GM23338 (cell line): Measurements from ENCODE around the gene GSAP. TPM values are rescaled to one million over a fixed set of nuclear protein-coding genes. Genes with fewer than 3 reads are reported as not detected.

Experiments
- ATAC-seq: fragments of 200-7000 bp; cut with Tn5 transposase; 3 replicates; pipeline ENCODE4 v1.9.1; 2020
- DNase-seq: peaks from one replicate; pipeline ENCODE4 v3.0.0-alpha.2; 2015; ENCODE audit warnings: low spot score
- H2AFZ ChIP-seq: fragments of 200-600 bp; sonication (generic); 2 replicates; pipeline ENCODE4 v1.8.0; 2016; ENCODE audit warnings: antibody characterized with exemption, mild to moderate bottlenecking, moderate library complexity
- H3F3A ChIP-seq: fragments of 200-600 bp; sonication (generic); replicated peaks from 2 replicates; pipeline ENCODE4 v1.8.0; 2017; ENCODE audit warnings: antibody characterized with exemption, mixed run types, low read depth
- H3K27ac ChIP-seq: fragments of 200-600 bp; sonication (generic); 2 replicates; pipeline ENCODE4 v1.6.1; 2016; ENCODE audit warnings: low read depth
- H3K27me3 ChIP-seq: fragments of 200-600 bp; sonication (generic); 2 replicates; pipeline ENCODE4 v1.8.0; 2016; ENCODE audit warnings: mild to moderate bottlenecking, mixed run types, moderate library complexity; ENCODE audit not compliant: insufficient read depth
- H3K36me3 ChIP-seq: fragments of 200-600 bp; sonication (generic); 2 replicates; pipeline ENCODE4 v1.8.0; 2016; ENCODE audit warnings: mild to moderate bottlenecking; ENCODE audit not compliant: insufficient read depth
- H3K4me1 ChIP-seq: fragments of 200-600 bp; sonication (generic); 2 replicates; pipeline ENCODE4 v1.8.0; 2016; ENCODE audit warnings: mild to moderate bottlenecking, moderate library complexity; ENCODE audit not compliant: insufficient read depth
- H3K4me2 ChIP-seq: fragments of 200-600 bp; sonication (generic); 2 replicates; pipeline ENCODE4 v1.7.1; 2017; ENCODE audit warnings: mixed run types
- H3K4me3 ChIP-seq: fragments of 200-600 bp; sonication (generic); 2 replicates; pipeline ENCODE4 v1.6.1; 2016; ENCODE audit warnings: mixed run types
- H3K79me2 ChIP-seq: fragments of 200-600 bp; sonication (generic); replicated peaks from 2 replicates; pipeline ENCODE4 v1.8.0; 2017; ENCODE audit warnings: mild to moderate bottlenecking; ENCODE audit not compliant: insufficient read depth
- H3K9me2 ChIP-seq: fragments of 200-600 bp; sonication (generic); 2 replicates; pipeline ENCODE4 v1.8.0; 2017; ENCODE audit not compliant: insufficient read depth
- H4K20me1 ChIP-seq: fragments of 200-600 bp; sonication (generic); replicated peaks from 2 replicates; pipeline ENCODE4 v1.8.0; 2017; ENCODE audit warnings: mild to moderate bottlenecking; ENCODE audit not compliant: insufficient read depth
- H3K27ac Mint-ChIP-seq: 2 replicates; pipeline ENCODE4 v1.8.0; 2020; ENCODE audit warnings: inconsistent platforms, mild to moderate bottlenecking, moderate library complexity, mixed read lengths
- H3K27me3 Mint-ChIP-seq: 3 replicates; pipeline ENCODE4 v1.8.0; 2022; ENCODE audit warnings: low read depth, mild to moderate bottlenecking, moderate library complexity, mixed read lengths, inconsistent platforms; ENCODE audit not compliant: insufficient read depth, poor library complexity
- H3K36me3 Mint-ChIP-seq: 3 replicates; pipeline ENCODE4 v1.8.0; 2021; ENCODE audit warnings: low read depth, mild to moderate bottlenecking, inconsistent platforms, moderate library complexity, mixed read lengths
- H3K4me1 Mint-ChIP-seq: 3 replicates; pipeline ENCODE4 v1.8.0; 2020; ENCODE audit warnings: mild to moderate bottlenecking, inconsistent platforms, mixed read lengths
- H3K4me3 Mint-ChIP-seq: 3 replicates; pipeline ENCODE4 v1.8.0; 2021; ENCODE audit warnings: moderate library complexity, mild to moderate bottlenecking, inconsistent platforms, mixed read lengths
- H3K9me3 Mint-ChIP-seq: 3 replicates; pipeline ENCODE4 v1.8.0; 2020; ENCODE audit warnings: moderate library complexity, mild to moderate bottlenecking, inconsistent platforms, mixed read lengths
- EZH2phosphoT487 ChIP-seq: fragments of 200-600 bp; sonication (generic); IDR thresholded peaks from one replicate; pipeline ENCODE4 v1.8.1; 2018; ENCODE audit warnings: antibody characterized with exemption; ENCODE audit not compliant: unreplicated experiment
- POLR2AphosphoS5 ChIP-seq: IDR thresholded peaks from 2 replicates; pipeline ENCODE4 v1.6.1; 2016; ENCODE audit warnings: antibody characterized with exemption, low read depth
- ZNF114 ChIP-seq: fragments of 250-450 bp; sonication (Bioruptor Pico); IDR thresholded peaks from 2 replicates; pipeline ENCODE4 v1.5.0; 2020; ENCODE audit warnings: mild to moderate bottlenecking, moderate library complexity
- ZNF331 ChIP-seq: fragments of 250-450 bp; sonication (Bioruptor Pico); IDR thresholded peaks from 2 replicates; pipeline ENCODE4 v1.5.0; 2020; ENCODE audit warnings: low read depth, mild to moderate bottlenecking, moderate library complexity
- polyA plus RNA-seq: library from polyadenylated mRNA; unstranded; fragments of >200 nt; fragmentation: Nextera tagmentation; extraction: Ambion mirVana; gene quantifications from 2 replicates; pipeline ENCODE4 v1.2.1, GENCODE V29; 2016
- total RNA-seq: library from RNA; depleted of rRNA; stranded (reverse); fragments of >200 nt; shearing (Covaris generic); gene quantifications from 2 replicates; pipeline ENCODE4 v1.2.3, GENCODE V29; 2014
- TF ChIP-seq, protein P1 (sequence below): fragments of 250-450 bp; sonication (Bioruptor Pico); IDR thresholded peaks from 2 replicates; pipeline ENCODE4 v1.5.0; 2020; ENCODE audit warnings: mild to moderate bottlenecking, moderate library complexity
- TF ChIP-seq, protein P2 (sequence below): IDR thresholded peaks from 2 replicates; pipeline ENCODE4 v1.6.1; 2016; ENCODE audit warnings: antibody characterized with exemption
- TF ChIP-seq, protein P3 (sequence below): IDR thresholded peaks from one replicate; pipeline ENCODE4 v1.6.1; 2018; ENCODE audit warnings: antibody characterized with exemption; ENCODE audit not compliant: unreplicated experiment

GSAP gene
- total and polyA plus RNA-seq, 2 experiments from 2014 or later: 0.63 to 1.1 TPM

DNA sequence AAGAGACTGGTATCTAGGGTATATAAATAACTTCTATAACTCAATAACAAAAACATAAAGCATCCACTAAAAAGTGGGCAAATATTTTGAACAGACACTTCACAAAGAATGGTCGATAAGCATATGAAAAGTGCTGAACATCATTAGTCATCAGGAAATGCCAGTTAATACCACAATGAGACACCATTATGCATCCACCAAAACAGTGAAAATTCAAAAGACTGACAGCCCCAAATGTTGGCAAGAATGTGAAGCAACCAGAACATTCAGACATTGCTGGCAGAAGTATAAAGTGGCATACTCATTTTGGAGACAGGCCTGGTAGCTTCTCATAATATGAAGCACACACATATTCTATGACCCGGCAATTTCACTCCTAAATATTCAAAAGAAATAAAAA lies 26.5 kb upstream of the GSAP start (continued):
- TF ChIP-seq, protein P1, sequence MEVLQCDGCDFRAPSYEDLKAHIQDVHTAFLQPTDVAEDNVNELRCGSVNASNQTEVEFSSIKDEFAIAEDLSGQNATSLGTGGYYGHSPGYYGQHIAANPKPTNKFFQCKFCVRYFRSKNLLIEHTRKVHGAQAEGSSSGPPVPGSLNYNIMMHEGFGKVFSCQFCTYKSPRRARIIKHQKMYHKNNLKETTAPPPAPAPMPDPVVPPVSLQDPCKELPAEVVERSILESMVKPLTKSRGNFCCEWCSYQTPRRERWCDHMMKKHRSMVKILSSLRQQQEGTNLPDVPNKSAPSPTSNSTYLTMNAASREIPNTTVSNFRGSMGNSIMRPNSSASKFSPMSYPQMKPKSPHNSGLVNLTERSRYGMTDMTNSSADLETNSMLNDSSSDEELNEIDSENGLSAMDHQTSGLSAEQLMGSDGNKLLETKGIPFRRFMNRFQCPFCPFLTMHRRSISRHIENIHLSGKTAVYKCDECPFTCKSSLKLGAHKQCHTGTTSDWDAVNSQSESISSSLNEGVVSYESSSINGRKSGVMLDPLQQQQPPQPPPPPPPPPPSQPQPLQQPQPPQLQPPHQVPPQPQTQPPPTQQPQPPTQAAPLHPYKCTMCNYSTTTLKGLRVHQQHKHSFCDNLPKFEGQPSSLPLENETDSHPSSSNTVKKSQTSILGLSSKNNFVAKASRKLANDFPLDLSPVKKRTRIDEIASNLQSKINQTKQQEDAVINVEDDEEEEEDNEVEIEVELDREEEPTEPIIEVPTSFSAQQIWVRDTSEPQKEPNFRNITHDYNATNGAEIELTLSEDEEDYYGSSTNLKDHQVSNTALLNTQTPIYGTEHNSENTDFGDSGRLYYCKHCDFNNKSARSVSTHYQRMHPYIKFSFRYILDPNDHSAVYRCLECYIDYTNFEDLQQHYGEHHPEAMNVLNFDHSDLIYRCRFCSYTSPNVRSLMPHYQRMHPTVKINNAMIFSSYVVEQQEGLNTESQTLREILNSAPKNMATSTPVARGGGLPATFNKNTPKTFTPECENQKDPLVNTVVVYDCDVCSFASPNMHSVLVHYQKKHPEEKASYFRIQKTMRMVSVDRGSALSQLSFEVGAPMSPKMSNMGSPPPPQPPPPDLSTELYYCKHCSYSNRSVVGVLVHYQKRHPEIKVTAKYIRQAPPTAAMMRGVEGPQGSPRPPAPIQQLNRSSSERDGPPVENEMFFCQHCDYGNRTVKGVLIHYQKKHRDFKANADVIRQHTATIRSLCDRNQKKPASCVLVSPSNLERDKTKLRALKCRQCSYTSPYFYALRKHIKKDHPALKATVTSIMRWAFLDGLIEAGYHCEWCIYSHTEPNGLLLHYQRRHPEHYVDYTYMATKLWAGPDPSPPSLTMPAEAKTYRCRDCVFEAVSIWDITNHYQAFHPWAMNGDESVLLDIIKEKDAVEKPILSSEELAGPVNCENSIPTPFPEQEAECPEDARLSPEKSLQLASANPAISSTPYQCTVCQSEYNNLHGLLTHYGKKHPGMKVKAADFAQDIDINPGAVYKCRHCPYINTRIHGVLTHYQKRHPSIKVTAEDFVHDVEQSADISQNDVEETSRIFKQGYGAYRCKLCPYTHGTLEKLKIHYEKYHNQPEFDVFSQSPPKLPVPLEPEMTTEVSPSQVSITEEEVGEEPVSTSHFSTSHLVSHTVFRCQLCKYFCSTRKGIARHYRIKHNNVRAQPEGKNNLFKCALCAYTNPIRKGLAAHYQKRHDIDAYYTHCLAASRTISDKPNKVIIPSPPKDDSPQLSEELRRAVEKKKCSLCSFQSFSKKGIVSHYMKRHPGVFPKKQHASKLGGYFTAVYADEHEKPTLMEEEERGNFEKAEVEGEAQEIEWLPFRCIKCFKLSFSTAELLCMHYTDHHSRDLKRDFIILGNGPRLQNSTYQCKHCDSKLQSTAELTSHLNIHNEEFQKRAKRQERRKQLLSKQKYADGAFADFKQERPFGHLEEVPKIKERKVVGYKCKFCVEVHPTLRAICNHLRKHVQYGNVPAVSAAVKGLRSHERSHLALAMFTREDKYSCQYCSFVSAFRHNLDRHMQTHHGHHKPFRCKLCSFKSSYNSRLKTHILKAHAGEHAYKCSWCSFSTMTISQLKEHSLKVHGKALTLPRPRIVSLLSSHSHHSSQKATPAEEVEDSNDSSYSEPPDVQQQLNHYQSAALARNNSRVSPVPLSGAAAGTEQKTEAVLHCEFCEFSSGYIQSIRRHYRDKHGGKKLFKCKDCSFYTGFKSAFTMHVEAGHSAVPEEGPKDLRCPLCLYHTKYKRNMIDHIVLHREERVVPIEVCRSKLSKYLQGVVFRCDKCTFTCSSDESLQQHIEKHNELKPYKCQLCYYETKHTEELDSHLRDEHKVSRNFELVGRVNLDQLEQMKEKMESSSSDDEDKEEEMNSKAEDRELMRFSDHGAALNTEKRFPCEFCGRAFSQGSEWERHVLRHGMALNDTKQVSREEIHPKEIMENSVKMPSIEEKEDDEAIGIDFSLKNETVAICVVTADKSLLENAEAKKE (CRISPR knock-in tag): no peak
- TF ChIP-seq, protein P2, sequence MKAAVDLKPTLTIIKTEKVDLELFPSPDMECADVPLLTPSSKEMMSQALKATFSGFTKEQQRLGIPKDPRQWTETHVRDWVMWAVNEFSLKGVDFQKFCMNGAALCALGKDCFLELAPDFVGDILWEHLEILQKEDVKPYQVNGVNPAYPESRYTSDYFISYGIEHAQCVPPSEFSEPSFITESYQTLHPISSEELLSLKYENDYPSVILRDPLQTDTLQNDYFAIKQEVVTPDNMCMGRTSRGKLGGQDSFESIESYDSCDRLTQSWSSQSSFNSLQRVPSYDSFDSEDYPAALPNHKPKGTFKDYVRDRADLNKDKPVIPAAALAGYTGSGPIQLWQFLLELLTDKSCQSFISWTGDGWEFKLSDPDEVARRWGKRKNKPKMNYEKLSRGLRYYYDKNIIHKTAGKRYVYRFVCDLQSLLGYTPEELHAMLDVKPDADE: no peak
- TF ChIP-seq POLR2AphosphoS5 (no peak), ZNF331 (CRISPR knock-in tag) (no peak), EZH2phosphoT487 (no peak)

DNA sequence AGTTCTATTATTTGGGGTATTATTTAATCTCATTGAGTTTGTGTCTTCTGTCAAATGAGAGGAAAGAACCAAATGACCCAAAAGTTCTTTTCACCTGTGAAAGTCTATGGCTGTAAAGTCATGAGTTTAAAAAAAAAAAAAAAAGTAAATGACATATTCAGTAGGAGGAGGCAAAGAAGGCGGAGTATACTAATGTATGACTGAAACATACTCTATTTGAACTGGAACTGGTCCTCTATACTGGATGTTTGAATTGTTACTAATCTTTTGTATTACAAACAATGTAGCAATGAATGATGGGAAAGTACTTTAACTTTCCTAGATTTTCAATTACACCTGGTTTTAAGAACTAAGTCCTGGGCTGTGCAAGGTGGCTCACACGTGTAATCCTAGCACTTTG lies 24.9 kb upstream of the GSAP start:
- H3K9me3 Mint-ChIP-seq: no peaks in the 10 kb centered on the region
- Histone ChIP-seq H3K27ac (no peak overlapping the region), H3K4me1 (no peaks in the 10 kb centered on the region; the same call in 1 of the 2 replicates), H4K20me1 (no peaks in the 10 kb centered on the region), H3K27me3 (no peaks in the 10 kb centered on the region), H3K9me2 (no peaks in the 10 kb centered on the region), H3F3A (no peaks in the 10 kb centered on the region), H2AFZ (no peak overlapping the region), H3K4me2 (no peak overlapping the region), H3K79me2 (no peaks in the 10 kb centered on the region), H3K4me3 (no peak overlapping the region), H3K36me3 (no peaks in the 10 kb centered on the region)
- no peak overlapping the region for H3K27ac Mint-ChIP-seq
- H3K4me1 Mint-ChIP-seq: peaks cover 6% of the 10 kb centered on the region
- H3K4me3 Mint-ChIP-seq: no peak overlapping the region
- no peaks in the 10 kb centered on the region for H3K36me3 Mint-ChIP-seq
- peaks cover 4% of the 10 kb centered on the region for H3K27me3 Mint-ChIP-seq
- no peak for DNase-seq
- ATAC-seq: no peak
- TF ChIP-seq EZH2phosphoT487 (no peak), POLR2AphosphoS5 (no peak), ZNF114 (CRISPR knock-in tag) (no peak)
- TF ChIP-seq, protein P3, sequence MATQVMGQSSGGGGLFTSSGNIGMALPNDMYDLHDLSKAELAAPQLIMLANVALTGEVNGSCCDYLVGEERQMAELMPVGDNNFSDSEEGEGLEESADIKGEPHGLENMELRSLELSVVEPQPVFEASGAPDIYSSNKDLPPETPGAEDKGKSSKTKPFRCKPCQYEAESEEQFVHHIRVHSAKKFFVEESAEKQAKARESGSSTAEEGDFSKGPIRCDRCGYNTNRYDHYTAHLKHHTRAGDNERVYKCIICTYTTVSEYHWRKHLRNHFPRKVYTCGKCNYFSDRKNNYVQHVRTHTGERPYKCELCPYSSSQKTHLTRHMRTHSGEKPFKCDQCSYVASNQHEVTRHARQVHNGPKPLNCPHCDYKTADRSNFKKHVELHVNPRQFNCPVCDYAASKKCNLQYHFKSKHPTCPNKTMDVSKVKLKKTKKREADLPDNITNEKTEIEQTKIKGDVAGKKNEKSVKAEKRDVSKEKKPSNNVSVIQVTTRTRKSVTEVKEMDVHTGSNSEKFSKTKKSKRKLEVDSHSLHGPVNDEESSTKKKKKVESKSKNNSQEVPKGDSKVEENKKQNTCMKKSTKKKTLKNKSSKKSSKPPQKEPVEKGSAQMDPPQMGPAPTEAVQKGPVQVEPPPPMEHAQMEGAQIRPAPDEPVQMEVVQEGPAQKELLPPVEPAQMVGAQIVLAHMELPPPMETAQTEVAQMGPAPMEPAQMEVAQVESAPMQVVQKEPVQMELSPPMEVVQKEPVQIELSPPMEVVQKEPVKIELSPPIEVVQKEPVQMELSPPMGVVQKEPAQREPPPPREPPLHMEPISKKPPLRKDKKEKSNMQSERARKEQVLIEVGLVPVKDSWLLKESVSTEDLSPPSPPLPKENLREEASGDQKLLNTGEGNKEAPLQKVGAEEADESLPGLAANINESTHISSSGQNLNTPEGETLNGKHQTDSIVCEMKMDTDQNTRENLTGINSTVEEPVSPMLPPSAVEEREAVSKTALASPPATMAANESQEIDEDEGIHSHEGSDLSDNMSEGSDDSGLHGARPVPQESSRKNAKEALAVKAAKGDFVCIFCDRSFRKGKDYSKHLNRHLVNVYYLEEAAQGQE: no peak
